Smooth muscle cell (in vitro differentiated cells): ENCODE data around the gene ZNF738. TPM values are rescaled to one million over a fixed set of nuclear protein-coding genes. Genes with fewer than 3 reads are reported as not detected.

Source experiments
- DNase-seq: peaks from one replicate; lab custom pipeline; 2025; ENCODE audit not compliant: unreplicated experiment; lab: John Stamatoyannopoulos, UW
- H2AFZ ChIP-seq: fragments of 200-600 bp; sonication (generic); 2 replicates; pipeline ENCODE4 v1.6.0; 2016; ENCODE audit warnings: antibody characterized with exemption, low read depth, mild to moderate bottlenecking
- H3F3A ChIP-seq: fragments of 200-600 bp; sonication (generic); 2 replicates; pipeline ENCODE4 v1.6.0; 2017; ENCODE audit warnings: antibody characterized with exemption, low read depth
- H3K27ac ChIP-seq: fragments of 200-600 bp; sonication (generic); 2 replicates; pipeline ENCODE4 v1.5.1; 2016; ENCODE audit warnings: low read depth, mild to moderate bottlenecking
- H3K27me3 ChIP-seq: fragments of 200-600 bp; sonication (generic); 2 replicates; pipeline ENCODE4 v1.6.1; 2016; ENCODE audit warnings: low read depth, mild to moderate bottlenecking
- H3K36me3 ChIP-seq: fragments of 200-600 bp; sonication (generic); 2 replicates; pipeline ENCODE4 v1.5.1; 2016; ENCODE audit warnings: low read depth
- H3K4me1 ChIP-seq: fragments of 200-600 bp; sonication (generic); 2 replicates; pipeline ENCODE4 v1.5.1; 2016; ENCODE audit warnings: low read depth
- H3K4me2 ChIP-seq: fragments of 200-600 bp; sonication (generic); 2 replicates; pipeline ENCODE4 v1.6.0; 2016; ENCODE audit warnings: mild to moderate bottlenecking
- H3K4me3 ChIP-seq: fragments of 200-600 bp; sonication (generic); 2 replicates; pipeline ENCODE4 v1.5.1; 2016; ENCODE audit warnings: mild to moderate bottlenecking
- H3K79me2 ChIP-seq: fragments of 200-600 bp; sonication (generic); 2 replicates; pipeline ENCODE4 v1.6.0; 2016; ENCODE audit warnings: low read depth, mild to moderate bottlenecking
- H3K9ac ChIP-seq: fragments of 200-600 bp; sonication (generic); 2 replicates; pipeline ENCODE4 v1.6.0; 2016; ENCODE audit warnings: low read depth
- H3K9me3 ChIP-seq: fragments of 200-600 bp; sonication (generic); replicated peaks from 2 replicates; pipeline ENCODE4 v1.5.1; 2016; ENCODE audit warnings: low read depth
- H4K20me1 ChIP-seq: fragments of 200-600 bp; sonication (generic); 2 replicates; pipeline ENCODE4 v1.6.0; 2016; ENCODE audit warnings: low read depth
- CTCF ChIP-seq: fragments of 200-600 bp; sonication (generic); IDR thresholded peaks from 2 replicates; pipeline ENCODE4 v1.5.1; 2017; ENCODE audit warnings: borderline replicate concordance, mild to moderate bottlenecking, antibody characterized with exemption; ENCODE audit not compliant: insufficient read depth, poor library complexity, severe bottlenecking
- WGBS: methylation state at CpG from one replicate; pipeline ENCODE4 v1.1.7; 2016; ENCODE audit warnings: low lambda C conversion rate; 5-methylcytosine and 5-hydroxymethylcytosine counted together
- polyA plus RNA-seq: library from polyadenylated mRNA; unstranded; fragments of >200 nt; fragmentation: Nextera tagmentation; extraction: Ambion mirVana; gene quantifications from 2 replicates; pipeline ENCODE4 v1.2.1, GENCODE V29; 2016
- total RNA-seq: library from RNA; depleted of rRNA; stranded (reverse); fragments of >200 nt; gene quantifications from 2 replicates; pipeline ENCODE4 v1.2.3, GENCODE V29; 2014

The ZNF738 gene
- total and polyA plus RNA-seq, 2 experiments from 2014 or later: 8.5 to 11.0 TPM

GRCh38 chr19:21321134-21321533 lies 37.7 kb upstream of the ZNF738 start:
- no peak overlapping the region for H3K9ac ChIP-seq
- TF ChIP-seq CTCF: no peak
- no peaks in the 10 kb centered on the region for H3K4me1 ChIP-seq
- H3K4me3 ChIP-seq: no peak overlapping the region
- no peak overlapping the region for H2AFZ ChIP-seq
- no peak for DNase-seq
- H3K79me2 ChIP-seq: peaks cover 77% of the 10 kb centered on the region
- H3K4me2 ChIP-seq: no peak overlapping the region
- H4K20me1 ChIP-seq: peaks cover 35% of the 10 kb centered on the region
- peaks cover under 1% of the 10 kb centered on the region for H3K36me3 ChIP-seq
- H3K27me3 ChIP-seq: no peaks in the 10 kb centered on the region
- no peaks in the 10 kb centered on the region for H3K9me3 ChIP-seq
- H3F3A ChIP-seq: no peaks in the 10 kb centered on the region
- WGBS: 87% methylated on average over 4 of the region's 4 CpGs
- H3K27ac ChIP-seq: no peak overlapping the region

GRCh38 chr19:21321996-21322395 lies 36.8 kb upstream of the ZNF738 start:
- no peaks in the 10 kb centered on the region for H3F3A ChIP-seq
- H3K27me3 ChIP-seq: no peaks in the 10 kb centered on the region
- no peak overlapping the region for H2AFZ ChIP-seq
- TF ChIP-seq CTCF: no peak
- no peaks in the 10 kb centered on the region for H3K9me3 ChIP-seq
- H3K4me2 ChIP-seq: no peak overlapping the region
- peaks cover 35% of the 10 kb centered on the region for H4K20me1 ChIP-seq
- no peaks in the 10 kb centered on the region for H3K4me1 ChIP-seq
- no peak overlapping the region for H3K9ac ChIP-seq
- H3K36me3 ChIP-seq: peaks cover 4% of the 10 kb centered on the region
- no peak for DNase-seq
- peaks cover 82% of the 10 kb centered on the region for H3K79me2 ChIP-seq
- H3K4me3 ChIP-seq: no peak overlapping the region
- H3K27ac ChIP-seq: no peak overlapping the region
- 73% methylated on average over 4 of the region's 4 CpGs for WGBS

- Histone ChIP-seq H3K27me3 (no peaks in the 10 kb centered on the region), H3K79me2 (peaks cover 87% of the 10 kb centered on the region), H3K4me2 (no peak overlapping the region), H3K4me3 (no peak overlapping the region), H3K36me3 (peaks cover 4% of the 10 kb centered on the region), H2AFZ (no peak overlapping the region), H3K9me3 (no peaks in the 10 kb centered on the region), H3K27ac (peak overlapping the region; percentile 19), H4K20me1 (peaks cover 35% of the 10 kb centered on the region), H3K9ac (no peak overlapping the region), H3F3A (no peaks in the 10 kb centered on the region), H3K4me1 (no peaks in the 10 kb centered on the region)
- no peak for TF ChIP-seq CTCF
- DNase-seq: no peak
- WGBS: 83% methylated on average over 8 of the region's 8 CpGs
Measured at GRCh38 chr19:21322528-21322927, 36.3 kb upstream of the ZNF738 start.

- peaks cover 4% of the 10 kb centered on the region for H3K36me3 ChIP-seq
- TF ChIP-seq CTCF: no peak
- H3F3A ChIP-seq: no peaks in the 10 kb centered on the region
- H2AFZ ChIP-seq: no peak overlapping the region
- no peak for DNase-seq
- peaks cover 3% of the 10 kb centered on the region for H3K4me1 ChIP-seq
- H3K27me3 ChIP-seq: no peaks in the 10 kb centered on the region
- H4K20me1 ChIP-seq: peaks cover 35% of the 10 kb centered on the region
- no peak overlapping the region for H3K4me2 ChIP-seq
- WGBS: 89% methylated on average over 2 of the region's 2 CpGs
- peaks cover 87% of the 10 kb centered on the region for H3K79me2 ChIP-seq
- H3K27ac ChIP-seq: peak overlapping the region; percentile 19
- no peaks in the 10 kb centered on the region for H3K9me3 ChIP-seq
- no peak overlapping the region for H3K9ac ChIP-seq
- no peak overlapping the region for H3K4me3 ChIP-seq
Measured at GRCh38 chr19:21323000-21323399, 35.8 kb upstream of the ZNF738 start.
